GM06990 (cell line): ENCODE results near the gene FMN1.

Experiments
- DNase-seq: peaks from one replicate; pipeline ENCODE4 v3.0.0-alpha.2; 2011; ENCODE audit not compliant: insufficient read length; ENCODE audit errors: extremely low read depth
- H3K27me3 ChIP-seq: replicated peaks from 2 replicates; pipeline ENCODE4 v1.6.0; 2011; ENCODE audit warnings: low read length; ENCODE audit not compliant: control insufficient read depth, insufficient read depth
- H3K36me3 ChIP-seq: 2 replicates; pipeline ENCODE4 v1.5.1; 2011; ENCODE audit warnings: low read length; ENCODE audit not compliant: control insufficient read depth, insufficient read depth
- H3K4me3 ChIP-seq: replicated peaks from 2 replicates; pipeline ENCODE4 v1.5.1; 2011; ENCODE audit warnings: low read depth, mild to moderate bottlenecking, control low read depth, low read length
- CTCF ChIP-seq: IDR thresholded peaks from 2 replicates; pipeline ENCODE4 v1.5.1; 2011; ENCODE audit warnings: low read length, control low read depth, mild to moderate bottlenecking, inconsistent platforms; ENCODE audit not compliant: insufficient read depth, poor library complexity, severe bottlenecking

Gene FMN1

GRCh38 chr15:32733281-32733680, 461.2 kb downstream of the FMN1 start:
- TF ChIP-seq CTCF, result no peak
- Histone ChIP-seq H3K4me3 (no peak overlapping the region), H3K36me3 (no peaks in the 10 kb centered on the region), H3K27me3 (no peaks in the 10 kb centered on the region; the same call in 1 of the 2 replicates)
- DNase-seq, result no peak

GRCh38 chr15:32732574-32733157, 461.8 kb downstream of the FMN1 start:
- Histone ChIP-seq H3K36me3 (no peaks in the 10 kb centered on the region), H3K4me3 (no peak overlapping the region), H3K27me3 (no peaks in the 10 kb centered on the region; the same call in 1 of the 2 replicates)
- DNase-seq, result no peak
- no peak for TF ChIP-seq CTCF

GRCh38 chr15:32730677-32731654, 463.5 kb downstream of the FMN1 start:
- H3K4me3 ChIP-seq, result no peak overlapping the region
- no peaks in the 10 kb centered on the region for H3K36me3 ChIP-seq
- no peak for TF ChIP-seq CTCF
- no peak for DNase-seq
- no peaks in the 10 kb centered on the region; the same call in 1 of the 2 replicates for H3K27me3 ChIP-seq

GRCh38 chr15:32729700-32730395, 464.7 kb downstream of the FMN1 start:
- no peaks in the 10 kb centered on the region for H3K36me3 ChIP-seq

More at GRCh38 chr15:32729700-32730395, 464.7 kb downstream of the FMN1 start:
- no peaks in the 10 kb centered on the region; the same call in 1 of the 2 replicates for H3K27me3 ChIP-seq
- no peak overlapping the region for H3K4me3 ChIP-seq
- no peak for TF ChIP-seq CTCF
- DNase-seq, result no peak
